GM12892 (cell line): ENCODE results near the gene CCDC116.

ENCODE experiments used
- POLR2A ChIP-seq: IDR thresholded peaks from 2 replicates; pipeline ENCODE4 v1.6.1; 2011; ENCODE audit warnings: low read depth, low read length, control low read depth
- POLR2AphosphoS5 ChIP-seq: IDR thresholded peaks from 2 replicates; pipeline ENCODE4 v1.6.1; 2011; ENCODE audit warnings: low read depth, low read length, control low read depth
- TAF1 ChIP-seq: IDR thresholded peaks from 2 replicates; pipeline ENCODE4 v1.6.1; 2011; ENCODE audit warnings: low read depth, mild to moderate bottlenecking, control low read depth, low read length, borderline replicate concordance

DNA sequence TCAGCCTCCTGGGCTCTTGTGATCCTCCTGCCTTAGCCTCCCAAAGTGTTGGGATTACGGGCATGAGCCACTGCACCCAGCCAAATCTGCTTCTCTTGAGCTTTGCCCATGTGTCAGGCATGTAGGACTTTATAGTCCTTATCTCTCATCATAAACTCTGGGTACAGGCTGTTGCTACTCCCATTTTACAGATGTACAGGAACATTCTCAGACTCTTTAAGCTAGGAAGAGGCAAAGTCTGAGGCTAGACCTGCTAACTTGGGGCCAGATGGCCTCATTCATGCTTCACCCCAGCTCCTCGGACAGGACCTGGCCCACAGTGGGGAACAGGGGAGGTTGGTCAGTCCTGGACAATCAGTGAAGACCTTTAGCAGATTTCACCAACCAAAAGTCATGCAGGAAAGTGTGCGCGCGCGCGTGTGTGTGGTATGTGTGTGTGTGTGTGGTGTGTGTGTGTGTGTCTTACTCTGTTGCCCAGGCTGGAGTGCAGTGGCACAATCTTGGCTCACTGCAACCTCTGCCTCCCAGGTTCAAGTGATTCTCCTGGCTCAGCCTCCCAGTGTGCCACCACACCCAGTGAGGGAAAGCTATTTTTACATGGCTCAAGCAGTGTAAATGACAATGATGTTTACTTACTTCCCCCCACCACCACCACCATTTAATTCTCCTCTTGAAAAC lies 26.5 kb upstream of the CCDC116 start:
- TF ChIP-seq POLR2AphosphoS5 = no peak
- no peak for TF ChIP-seq POLR2A
- TF ChIP-seq TAF1 = no peak
